ENCODE measurements around the gene CAGE1.
"Not testable (repeated sequence)": the region's sequence is repeated elsewhere in the genome, so short reads cannot be mapped to it uniquely, and the experiment has no call there.

The CAGE1 gene

GRCh38 chr6:7378740-7379139 lies 10.8 kb downstream of the CAGE1 start:
- no peak overlapping the region for H3K27ac Mint-ChIP-seq
- H3K9me3 Mint-ChIP-seq, result no peaks in the 10 kb centered on the region
- no peaks in the 10 kb centered on the region for H3K36me3 Mint-ChIP-seq (ENCODE audit: low read depth)
- no peak overlapping the region for H3K4me3 Mint-ChIP-seq
- no peaks in the 10 kb centered on the region for H3K27me3 Mint-ChIP-seq
- no peaks in the 10 kb centered on the region for H3K4me1 Mint-ChIP-seq (ENCODE audit: low read depth)

DNA sequence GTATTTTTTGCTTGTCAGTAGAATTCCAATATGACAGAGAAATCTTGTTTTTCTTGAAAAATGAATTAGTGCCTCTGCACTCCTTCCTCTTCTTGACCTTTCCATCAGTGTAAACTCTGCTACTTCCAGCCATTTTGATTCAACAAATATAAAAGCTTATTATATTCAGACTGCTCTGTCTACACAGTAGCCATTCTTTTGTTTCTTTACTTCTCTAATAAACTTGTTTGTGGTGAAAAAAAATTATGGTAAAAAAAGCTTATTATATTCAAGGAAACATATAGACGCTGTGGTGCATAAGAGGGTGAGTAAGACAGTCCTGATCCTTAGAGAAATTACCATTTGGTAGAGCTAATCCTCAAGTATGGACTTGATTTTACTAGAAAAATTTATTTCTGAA lies 11.6 kb downstream of the CAGE1 start:
- H3K9me3 Mint-ChIP-seq, result no peaks in the 10 kb centered on the region
- no peak overlapping the region for H3K27ac Mint-ChIP-seq
- H3K27me3 Mint-ChIP-seq, result no peaks in the 10 kb centered on the region
- H3K36me3 Mint-ChIP-seq (ENCODE audit: low read depth), result no peaks in the 10 kb centered on the region
- no peaks in the 10 kb centered on the region for H3K4me1 Mint-ChIP-seq (ENCODE audit: low read depth)
- H3K4me3 Mint-ChIP-seq, result no peak overlapping the region

DNA sequence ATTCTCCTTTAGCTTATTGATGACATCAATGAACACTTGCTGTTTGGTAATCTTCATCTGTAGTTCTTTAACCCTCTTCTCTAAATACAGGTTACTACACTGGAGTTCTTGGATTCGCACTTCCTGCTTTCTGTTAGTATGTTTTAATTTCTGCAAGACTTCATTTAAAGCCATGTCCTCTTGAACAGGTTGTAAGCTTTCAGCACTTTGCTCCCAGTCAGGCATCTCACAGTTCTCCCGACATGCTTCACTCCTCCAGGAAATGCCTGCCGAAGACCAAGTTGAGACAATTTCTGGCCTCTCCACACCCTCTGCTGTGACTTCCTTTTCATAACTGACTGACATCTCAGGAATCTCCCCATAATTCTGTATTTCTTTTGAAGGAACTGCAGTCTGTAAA lies 15.8 kb downstream of the CAGE1 start:
- no peak overlapping the region for H3K27ac Mint-ChIP-seq

DNA sequence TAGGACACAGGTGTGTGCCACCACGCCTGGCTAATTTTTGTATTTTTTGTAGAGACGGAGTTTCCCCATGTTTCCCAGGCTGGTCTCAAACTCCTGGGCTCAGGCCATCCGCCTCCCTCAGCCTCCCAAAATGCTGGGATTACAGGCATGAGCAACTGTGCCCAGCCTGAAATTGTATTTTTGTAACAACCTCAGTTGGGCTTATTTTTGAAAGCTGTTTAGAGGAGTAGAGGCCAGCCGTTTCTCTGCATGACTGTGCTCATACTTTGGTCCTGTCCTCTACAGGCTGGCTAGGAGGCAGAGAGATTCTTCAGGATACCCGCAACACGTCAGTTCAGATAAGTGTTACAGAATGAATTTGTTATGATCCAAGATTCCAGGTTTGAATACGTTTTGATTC lies 22.1 kb downstream of the CAGE1 start:
- no peaks in the 10 kb centered on the region for H3K36me3 Mint-ChIP-seq (ENCODE audit: low read depth)
- no peaks in the 10 kb centered on the region for H3K4me1 Mint-ChIP-seq (ENCODE audit: low read depth)
- H3K9me3 Mint-ChIP-seq, result no peaks in the 10 kb centered on the region
- no peak overlapping the region for H3K4me3 Mint-ChIP-seq
- H3K27me3 Mint-ChIP-seq, result peaks cover 3% of the 10 kb centered on the region
- no peak overlapping the region for H3K27ac Mint-ChIP-seq

More for the DNA sequence above, 15.8 kb downstream of the CAGE1 start:
- Mint-ChIP-seq H3K9me3 (no peaks in the 10 kb centered on the region), H3K4me3 (no peak overlapping the region), H3K27me3 (no peaks in the 10 kb centered on the region), H3K4me1 (ENCODE audit: low read depth) (no peaks in the 10 kb centered on the region), H3K36me3 (ENCODE audit: low read depth) (no peaks in the 10 kb centered on the region)

DNA sequence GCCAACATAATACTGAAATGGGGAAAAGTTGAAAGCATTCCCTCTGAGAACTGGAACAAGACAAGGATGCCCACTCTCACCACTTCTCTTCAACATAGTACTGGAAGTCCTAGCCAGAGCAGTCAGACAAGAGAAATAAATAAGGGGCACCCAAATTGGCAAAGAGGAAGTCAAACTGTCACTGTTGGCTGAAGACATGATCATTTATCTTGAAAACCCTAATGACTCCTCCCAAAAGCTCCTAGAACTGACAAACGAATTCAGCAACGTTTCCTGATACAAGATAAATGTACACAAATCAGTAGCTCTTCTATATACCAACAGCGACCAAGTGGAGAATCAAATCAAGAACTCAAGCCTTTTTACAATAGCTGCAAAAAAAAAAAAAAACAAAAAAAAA lies 37.6 kb downstream of the CAGE1 start:
- peaks cover 32% of the 10 kb centered on the region for H3K27me3 Mint-ChIP-seq
- not testable (repeated sequence) for H3K9me3 Mint-ChIP-seq; H3K36me3 Mint-ChIP-seq (ENCODE audit: low read depth); H3K4me1 Mint-ChIP-seq (ENCODE audit: low read depth); H3K4me3 Mint-ChIP-seq; H3K27ac Mint-ChIP-seq

DNA sequence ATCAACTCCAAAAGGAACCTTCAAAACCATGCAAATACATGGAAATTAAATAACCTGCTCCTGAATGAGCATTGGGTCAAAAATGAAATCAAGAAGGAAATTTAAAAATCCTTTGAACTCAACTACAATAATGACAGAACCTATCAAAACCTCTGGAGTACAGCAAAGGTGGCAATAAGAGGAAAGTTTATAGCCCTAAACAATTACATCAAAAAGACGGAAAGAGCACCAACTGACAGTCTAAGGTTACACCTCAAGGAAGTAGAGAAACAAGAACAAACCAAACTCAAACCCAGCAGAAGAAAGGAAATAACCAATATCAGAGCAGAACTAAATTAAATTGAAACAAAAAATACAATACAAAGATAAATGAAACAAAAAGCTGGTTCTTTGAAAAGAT lies 39.0 kb downstream of the CAGE1 start:
- not testable (repeated sequence) for H3K4me1 Mint-ChIP-seq (ENCODE audit: low read depth); H3K27ac Mint-ChIP-seq; H3K9me3 Mint-ChIP-seq; H3K4me3 Mint-ChIP-seq; H3K36me3 Mint-ChIP-seq (ENCODE audit: low read depth)
- peaks cover 32% of the 10 kb centered on the region for H3K27me3 Mint-ChIP-seq

DNA sequence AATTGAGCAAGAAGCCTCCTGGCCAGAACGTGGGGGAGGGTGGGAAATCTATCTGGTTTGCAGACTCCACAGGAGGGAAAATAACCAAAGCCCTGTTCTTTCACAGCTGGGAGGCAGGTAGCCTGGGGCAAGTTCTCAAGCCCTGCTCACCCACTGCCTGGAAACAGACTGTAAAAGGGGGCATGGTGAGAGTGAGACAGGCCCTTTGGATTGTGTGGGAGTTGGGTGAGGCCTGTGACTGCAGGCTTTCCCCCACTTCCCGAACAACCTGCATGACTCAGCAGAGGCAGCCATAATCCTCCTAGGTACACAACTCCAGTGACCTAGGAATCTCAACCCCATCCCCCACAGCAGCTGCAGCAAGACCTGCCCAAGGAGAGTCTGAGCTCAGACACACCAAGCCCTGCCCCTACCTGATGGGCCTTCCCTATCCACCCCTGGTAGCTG lies 42.0 kb downstream of the CAGE1 start:
- not testable (repeated sequence) for H3K4me1 Mint-ChIP-seq (ENCODE audit: low read depth); H3K36me3 Mint-ChIP-seq (ENCODE audit: low read depth); H3K27ac Mint-ChIP-seq; H3K9me3 Mint-ChIP-seq; H3K4me3 Mint-ChIP-seq
- peaks cover 31% of the 10 kb centered on the region for H3K27me3 Mint-ChIP-seq

GRCh38 chr6:7344773-7345450 lies 44.6 kb downstream of the CAGE1 start:
- not testable (repeated sequence) for H3K4me3 Mint-ChIP-seq; H3K27ac Mint-ChIP-seq; H3K4me1 Mint-ChIP-seq (ENCODE audit: low read depth); H3K9me3 Mint-ChIP-seq; H3K36me3 Mint-ChIP-seq (ENCODE audit: low read depth); H3K27me3 Mint-ChIP-seq

DNA sequence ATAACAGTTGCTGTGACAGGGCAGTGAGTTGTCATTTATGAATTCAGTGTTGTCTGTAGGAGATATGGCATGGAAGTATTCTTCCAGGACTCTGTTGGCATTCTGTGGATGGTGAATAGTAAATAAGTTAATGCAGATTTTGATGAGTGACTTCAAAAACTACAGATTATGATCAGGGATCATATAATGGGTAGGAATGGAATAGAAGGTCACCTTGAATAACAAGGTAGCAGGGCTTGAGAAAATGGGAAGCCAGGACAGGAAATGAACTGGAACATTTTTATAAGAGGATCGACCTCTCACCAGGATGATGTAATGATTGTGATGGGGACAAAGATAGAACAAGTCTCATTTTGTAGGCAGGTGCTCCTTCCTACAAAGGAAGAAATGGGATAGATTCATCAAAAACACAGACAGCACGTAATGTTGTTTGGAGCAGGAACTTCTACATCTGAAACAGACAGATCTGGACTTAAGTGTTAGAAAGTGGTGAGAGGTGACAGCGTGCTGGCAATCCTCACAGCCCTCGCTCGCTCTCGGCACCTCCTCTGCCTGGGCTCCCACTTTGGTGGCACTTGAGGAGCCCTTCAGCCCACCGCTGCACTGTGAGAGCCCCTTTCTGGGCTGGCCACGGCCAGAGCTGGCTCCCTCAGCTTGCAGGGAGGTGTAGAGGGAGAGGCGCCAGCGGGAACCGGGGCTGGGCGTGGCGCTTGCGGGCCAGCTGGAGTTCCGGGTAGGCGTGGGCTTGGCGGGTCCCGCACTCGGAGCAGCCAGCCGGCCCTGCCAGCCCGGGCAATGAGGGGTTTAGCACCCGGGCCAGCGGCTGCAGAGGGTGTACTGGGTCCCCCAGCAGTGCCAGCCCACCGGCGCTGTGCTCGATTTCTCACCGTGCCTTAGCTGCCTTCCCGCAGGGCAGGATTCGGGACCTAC lies 45.7 kb downstream of the CAGE1 start:
- no peak overlapping the region for H3K27ac Mint-ChIP-seq
- peaks cover 8% of the 10 kb centered on the region for H3K27me3 Mint-ChIP-seq
- H3K9me3 Mint-ChIP-seq, result no peaks in the 10 kb centered on the region
- H3K4me3 Mint-ChIP-seq, result no peak overlapping the region
- no peaks in the 10 kb centered on the region for H3K36me3 Mint-ChIP-seq (ENCODE audit: low read depth)
- H3K4me1 Mint-ChIP-seq (ENCODE audit: low read depth), result peaks cover 4% of the 10 kb centered on the region

GRCh38 chr6:7341989-7342742 lies 47.4 kb downstream of the CAGE1 start:
- Mint-ChIP-seq H3K4me1 (ENCODE audit: low read depth) (peaks cover 4% of the 10 kb centered on the region), H3K4me3 (no peak overlapping the region), H3K27me3 (no peaks in the 10 kb centered on the region), H3K27ac (no peak overlapping the region), H3K36me3 (ENCODE audit: low read depth) (no peaks in the 10 kb centered on the region), H3K9me3 (no peaks in the 10 kb centered on the region)

GRCh38 chr6:7341271-7341670 lies 48.3 kb downstream of the CAGE1 start:
- no peaks in the 10 kb centered on the region for H3K9me3 Mint-ChIP-seq
- H3K4me1 Mint-ChIP-seq (ENCODE audit: low read depth), result peaks cover 4% of the 10 kb centered on the region

GRCh38 chr6:7339007-7339732 lies 50.4 kb downstream of the CAGE1 start:
- not testable (repeated sequence) for H3K27ac Mint-ChIP-seq; H3K36me3 Mint-ChIP-seq (ENCODE audit: low read depth); H3K9me3 Mint-ChIP-seq; H3K4me1 Mint-ChIP-seq (ENCODE audit: low read depth); H3K27me3 Mint-ChIP-seq; H3K4me3 Mint-ChIP-seq

More at GRCh38 chr6:7341271-7341670, 48.3 kb downstream of the CAGE1 start:
- H3K27ac Mint-ChIP-seq, result no peak overlapping the region
- H3K4me3 Mint-ChIP-seq, result no peak overlapping the region
- H3K36me3 Mint-ChIP-seq (ENCODE audit: low read depth), result no peaks in the 10 kb centered on the region
- H3K27me3 Mint-ChIP-seq, result no peaks in the 10 kb centered on the region

DNA sequence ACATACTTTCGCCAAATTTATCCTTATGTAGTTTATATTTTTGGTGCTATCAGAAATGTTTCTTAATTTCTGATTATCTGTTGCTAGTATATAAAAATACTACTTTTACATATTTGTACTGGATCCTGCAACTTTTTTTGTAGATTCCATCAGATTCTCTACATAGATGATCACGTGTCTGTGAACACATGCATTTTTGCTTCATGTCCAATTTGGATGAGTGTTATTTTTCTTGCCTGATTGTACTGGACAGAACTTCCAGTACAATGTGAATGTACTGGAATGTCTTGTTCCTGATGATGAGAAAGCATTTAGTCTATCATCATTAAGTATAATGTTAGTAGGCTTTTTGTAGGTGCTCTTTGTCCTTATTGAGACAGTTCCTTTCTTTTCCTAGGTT lies 51.5 kb downstream of the CAGE1 start:
- Mint-ChIP-seq H3K9me3 (no peaks in the 10 kb centered on the region), H3K36me3 (ENCODE audit: low read depth) (no peaks in the 10 kb centered on the region), H3K27me3 (no peaks in the 10 kb centered on the region), H3K4me1 (ENCODE audit: low read depth) (peaks cover 4% of the 10 kb centered on the region), H3K27ac (no peak overlapping the region), H3K4me3 (no peak overlapping the region)

DNA sequence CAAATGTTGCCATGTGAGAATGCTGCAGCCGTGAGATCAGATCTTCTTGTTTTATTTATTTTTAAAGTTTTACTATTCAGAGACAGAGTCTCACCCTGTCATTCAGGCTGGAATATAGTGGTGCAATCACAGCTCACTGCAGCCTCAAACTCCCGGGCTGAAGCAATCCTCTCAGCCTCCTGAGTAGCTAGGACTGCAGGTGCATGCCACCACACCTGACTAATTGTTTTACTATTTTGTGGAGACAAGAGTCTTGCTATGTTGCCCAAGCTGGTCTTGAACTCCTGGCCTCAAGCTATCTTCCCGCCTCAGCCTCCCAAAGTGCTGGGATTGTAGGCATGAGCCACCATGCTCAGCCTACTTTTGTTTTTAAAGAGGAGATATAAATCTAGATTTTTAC lies 54.0 kb downstream of the CAGE1 start:
- no peaks in the 10 kb centered on the region for H3K27me3 Mint-ChIP-seq
- peaks cover 4% of the 10 kb centered on the region for H3K4me1 Mint-ChIP-seq (ENCODE audit: low read depth)
- H3K36me3 Mint-ChIP-seq (ENCODE audit: low read depth), result no peaks in the 10 kb centered on the region
- H3K4me3 Mint-ChIP-seq, result no peak overlapping the region
- no peak overlapping the region for H3K27ac Mint-ChIP-seq
- H3K9me3 Mint-ChIP-seq, result no peaks in the 10 kb centered on the region
